WTC11 (cell line): Measurements from ENCODE around the gene ABCA3. TPM values are rescaled to one million over a fixed set of nuclear protein-coding genes. Genes with fewer than 3 reads are reported as not detected.
A peak's percentile ranks its signal among the peaks of the same experiment; 100 is the strongest.
"Not testable (repeated sequence)": the region's sequence is repeated elsewhere in the genome, so short reads cannot be mapped to it uniquely, and the experiment has no call there.

Experiments
- ATAC-seq: fragments of 200-7000 bp; cut with Tn5 transposase; 2 replicates; pipeline ENCODE4 v1.10.0; 2021; ENCODE audit warnings: mild to moderate bottlenecking, moderate library complexity
- CTCF ChIA-PET: fragments of 300-600 bp; sonication (Branson Sonifier 250); formaldehyde crosslinking; loops from one replicate; lab custom pipeline; 2021; ENCODE audit warnings: antibody characterized with exemption; lab: Charles Lee
- POLR2A ChIA-PET: fragments of 350-600 bp; sonication (Branson Sonifier 250); formaldehyde crosslinking; loops from one replicate; lab custom pipeline; 2021; ENCODE audit warnings: antibody characterized with exemption; lab: Charles Lee
- DNase-seq: peaks from one replicate; pipeline ENCODE4 v3.0.0; 2021; ENCODE audit warnings: low spot score
- H3K27ac Mint-ChIP-seq: 2 replicates; pipeline ENCODE4 v1.8.0; 2021; ENCODE audit warnings: mixed read lengths
- H3K27me3 Mint-ChIP-seq: 2 replicates; pipeline ENCODE4 v1.8.0; 2021; ENCODE audit warnings: low read depth, mild to moderate bottlenecking, moderate library complexity, mixed read lengths
- H3K36me3 Mint-ChIP-seq: 2 replicates; pipeline ENCODE4 v1.8.0; 2021; ENCODE audit warnings: mixed read lengths
- H3K4me1 Mint-ChIP-seq: 2 replicates; pipeline ENCODE4 v1.8.0; 2022; ENCODE audit warnings: mixed read lengths
- H3K4me3 Mint-ChIP-seq: 2 replicates; pipeline ENCODE4 v1.8.0; 2021; ENCODE audit warnings: mild to moderate bottlenecking, moderate library complexity, mixed read lengths
- H3K9me3 Mint-ChIP-seq: 2 replicates; pipeline ENCODE4 v1.8.0; 2021; ENCODE audit warnings: mixed read lengths
- ATF1 ChIP-seq: sonication (generic); formaldehyde crosslinking; IDR thresholded peaks from 2 replicates; pipeline ENCODE4 v1.8.1; 2023; ENCODE audit warnings: mild to moderate bottlenecking, moderate library complexity, missing genetic modification reagents
- ELF4 ChIP-seq: sonication (generic); formaldehyde crosslinking; IDR thresholded peaks from 2 replicates; pipeline ENCODE4 v1.8.1; 2022; ENCODE audit warnings: low read depth, mild to moderate bottlenecking, moderate library complexity, missing genetic modification reagents
- GABPB1 ChIP-seq: sonication (generic); formaldehyde crosslinking; IDR thresholded peaks from 2 replicates; pipeline ENCODE4 v1.8.1; 2023; ENCODE audit warnings: mild to moderate bottlenecking, missing genetic modification reagents
- GTF2I ChIP-seq: fragments of 250-450 bp; sonication (Bioruptor Pico); conservative IDR thresholded peaks from 2 replicates; pipeline ENCODE4 v1.4.0; 2021; ENCODE audit warnings: mild to moderate bottlenecking
- IRF2 ChIP-seq: sonication (generic); formaldehyde crosslinking; IDR thresholded peaks from 2 replicates; pipeline ENCODE4 v1.8.0; 2022; ENCODE audit warnings: low read depth, missing genetic modification reagents, borderline replicate concordance
- JAZF1 ChIP-seq: fragments of 250-450 bp; sonication (Bioruptor Pico); IDR thresholded peaks from 2 replicates; pipeline ENCODE4 v1.9.0; 2021; ENCODE audit warnings: moderate library complexity, mild to moderate bottlenecking, inconsistent platforms
- NFE2L1 ChIP-seq: sonication (generic); formaldehyde crosslinking; IDR thresholded peaks from 2 replicates; pipeline ENCODE4 v1.8.1; 2023; ENCODE audit warnings: missing genetic modification reagents
- NR2C2 ChIP-seq: sonication (generic); formaldehyde crosslinking; IDR thresholded peaks from 2 replicates; pipeline ENCODE4 v1.8.0; 2022; ENCODE audit warnings: mild to moderate bottlenecking, missing genetic modification reagents
- RELA ChIP-seq: sonication (generic); formaldehyde crosslinking; IDR thresholded peaks from 2 replicates; pipeline ENCODE4 v1.8.1; 2022; ENCODE audit warnings: missing genetic modification reagents, mild to moderate bottlenecking, borderline replicate concordance
- SMAD3 ChIP-seq: sonication (generic); formaldehyde crosslinking; IDR thresholded peaks from 2 replicates; pipeline ENCODE4 v1.8.0; 2022; ENCODE audit warnings: missing genetic modification reagents, mild to moderate bottlenecking, borderline replicate concordance
- TEAD1 ChIP-seq: sonication (generic); formaldehyde crosslinking; IDR thresholded peaks from 2 replicates; pipeline ENCODE4 v1.8.0; 2022; ENCODE audit warnings: mild to moderate bottlenecking, missing genetic modification reagents
- ZBTB21 ChIP-seq: sonication (generic); formaldehyde crosslinking; IDR thresholded peaks from 2 replicates; pipeline ENCODE4 v1.8.1; 2023; ENCODE audit warnings: mild to moderate bottlenecking, missing genetic modification reagents, borderline replicate concordance
- ZNF121 ChIP-seq: sonication (generic); formaldehyde crosslinking; IDR thresholded peaks from 2 replicates; pipeline ENCODE4 v1.8.0; 2023; ENCODE audit warnings: missing genetic modification reagents
- ZNF671 ChIP-seq: fragments of 250-450 bp; sonication (Bioruptor Pico); IDR thresholded peaks from 2 replicates; pipeline ENCODE4 v1.8.0; 2021; ENCODE audit warnings: mild to moderate bottlenecking
- total RNA-seq: library from RNA; stranded (reverse); gene quantifications from 3 replicates; pipeline ENCODE4 v1.2.3, GENCODE V29; 2021
- TF ChIP-seq, protein P1 (sequence below): sonication (generic); formaldehyde crosslinking; IDR thresholded peaks from 2 replicates; pipeline ENCODE4 v1.8.0; 2023; ENCODE audit warnings: missing genetic modification reagents, mild to moderate bottlenecking, borderline replicate concordance
- TF ChIP-seq, protein P2 (sequence below): fragments of 200-600 bp; IDR thresholded peaks from 2 replicates; pipeline ENCODE4 v1.8.0; 2022; ENCODE audit warnings: antibody characterized with exemption
- TF ChIP-seq, protein P3 (sequence below): sonication (generic); formaldehyde crosslinking; IDR thresholded peaks from 2 replicates; pipeline ENCODE4 v1.8.0; 2022; ENCODE audit warnings: mild to moderate bottlenecking, missing genetic modification reagents
- TF ChIP-seq, protein P4 (sequence below): sonication (generic); formaldehyde crosslinking; IDR thresholded peaks from 2 replicates; pipeline ENCODE4 v1.8.1; 2022; ENCODE audit warnings: low read depth, mild to moderate bottlenecking, moderate library complexity, missing genetic modification reagents, borderline replicate concordance
- TF ChIP-seq, protein P5 (sequence below): fragments of 250-450 bp; sonication (Bioruptor Pico); IDR thresholded peaks from 2 replicates; pipeline ENCODE4 v2.1.2; 2022; ENCODE audit warnings: mild to moderate bottlenecking, moderate library complexity

ABCA3 gene
- total RNA-seq, 1 experiment from 2014 or later = 12.1 TPM

DNA sequence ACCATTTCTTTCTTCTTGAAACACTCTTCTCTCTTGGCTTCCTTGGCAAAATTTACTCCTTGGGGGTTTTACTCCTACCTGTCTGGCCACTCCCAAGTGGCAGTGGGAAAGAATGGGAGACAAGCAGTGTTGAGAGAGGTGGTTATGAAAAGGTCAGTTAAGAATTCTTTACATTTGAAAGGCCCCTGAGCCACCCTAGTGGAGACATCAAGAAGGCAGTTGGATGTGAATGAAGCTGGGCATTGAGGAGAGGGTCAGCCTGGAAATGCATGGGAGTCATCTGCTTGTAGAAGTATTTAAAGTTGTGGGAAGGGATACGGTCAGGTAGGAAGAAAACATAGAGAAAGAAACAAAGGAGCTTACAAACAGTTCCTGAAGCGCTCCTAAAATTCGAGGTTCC is 46.5 kb upstream of the ABCA3 start:
- Mint-ChIP-seq H3K4me3 (peak overlapping the region; percentile 55), H3K27me3 (peaks cover 3% of the 10 kb centered on the region), H3K4me1 (peaks cover 30% of the 10 kb centered on the region), H3K27ac (peak overlapping the region; percentile 95), H3K36me3 (peaks cover 11% of the 10 kb centered on the region), H3K9me3 (peaks cover 16% of the 10 kb centered on the region)
- peak; percentile 98 for ATAC-seq
- peak; percentile 50 for DNase-seq
- TF ChIP-seq GABPB1 (CRISPR knock-in tag) = no peak
- TF ChIP-seq, protein P1, sequence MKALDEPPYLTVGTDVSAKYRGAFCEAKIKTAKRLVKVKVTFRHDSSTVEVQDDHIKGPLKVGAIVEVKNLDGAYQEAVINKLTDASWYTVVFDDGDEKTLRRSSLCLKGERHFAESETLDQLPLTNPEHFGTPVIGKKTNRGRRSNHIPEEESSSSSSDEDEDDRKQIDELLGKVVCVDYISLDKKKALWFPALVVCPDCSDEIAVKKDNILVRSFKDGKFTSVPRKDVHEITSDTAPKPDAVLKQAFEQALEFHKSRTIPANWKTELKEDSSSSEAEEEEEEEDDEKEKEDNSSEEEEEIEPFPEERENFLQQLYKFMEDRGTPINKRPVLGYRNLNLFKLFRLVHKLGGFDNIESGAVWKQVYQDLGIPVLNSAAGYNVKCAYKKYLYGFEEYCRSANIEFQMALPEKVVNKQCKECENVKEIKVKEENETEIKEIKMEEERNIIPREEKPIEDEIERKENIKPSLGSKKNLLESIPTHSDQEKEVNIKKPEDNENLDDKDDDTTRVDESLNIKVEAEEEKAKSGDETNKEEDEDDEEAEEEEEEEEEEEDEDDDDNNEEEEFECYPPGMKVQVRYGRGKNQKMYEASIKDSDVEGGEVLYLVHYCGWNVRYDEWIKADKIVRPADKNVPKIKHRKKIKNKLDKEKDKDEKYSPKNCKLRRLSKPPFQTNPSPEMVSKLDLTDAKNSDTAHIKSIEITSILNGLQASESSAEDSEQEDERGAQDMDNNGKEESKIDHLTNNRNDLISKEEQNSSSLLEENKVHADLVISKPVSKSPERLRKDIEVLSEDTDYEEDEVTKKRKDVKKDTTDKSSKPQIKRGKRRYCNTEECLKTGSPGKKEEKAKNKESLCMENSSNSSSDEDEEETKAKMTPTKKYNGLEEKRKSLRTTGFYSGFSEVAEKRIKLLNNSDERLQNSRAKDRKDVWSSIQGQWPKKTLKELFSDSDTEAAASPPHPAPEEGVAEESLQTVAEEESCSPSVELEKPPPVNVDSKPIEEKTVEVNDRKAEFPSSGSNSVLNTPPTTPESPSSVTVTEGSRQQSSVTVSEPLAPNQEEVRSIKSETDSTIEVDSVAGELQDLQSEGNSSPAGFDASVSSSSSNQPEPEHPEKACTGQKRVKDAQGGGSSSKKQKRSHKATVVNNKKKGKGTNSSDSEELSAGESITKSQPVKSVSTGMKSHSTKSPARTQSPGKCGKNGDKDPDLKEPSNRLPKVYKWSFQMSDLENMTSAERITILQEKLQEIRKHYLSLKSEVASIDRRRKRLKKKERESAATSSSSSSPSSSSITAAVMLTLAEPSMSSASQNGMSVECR = 0 out of 2 replicates have a peak, but pooled peaks have one; percentile 27
- no peak for TF ChIP-seq ZNF671
- no peak for TF ChIP-seq IRF2 (CRISPR knock-in tag)
- TF ChIP-seq, protein P2, sequence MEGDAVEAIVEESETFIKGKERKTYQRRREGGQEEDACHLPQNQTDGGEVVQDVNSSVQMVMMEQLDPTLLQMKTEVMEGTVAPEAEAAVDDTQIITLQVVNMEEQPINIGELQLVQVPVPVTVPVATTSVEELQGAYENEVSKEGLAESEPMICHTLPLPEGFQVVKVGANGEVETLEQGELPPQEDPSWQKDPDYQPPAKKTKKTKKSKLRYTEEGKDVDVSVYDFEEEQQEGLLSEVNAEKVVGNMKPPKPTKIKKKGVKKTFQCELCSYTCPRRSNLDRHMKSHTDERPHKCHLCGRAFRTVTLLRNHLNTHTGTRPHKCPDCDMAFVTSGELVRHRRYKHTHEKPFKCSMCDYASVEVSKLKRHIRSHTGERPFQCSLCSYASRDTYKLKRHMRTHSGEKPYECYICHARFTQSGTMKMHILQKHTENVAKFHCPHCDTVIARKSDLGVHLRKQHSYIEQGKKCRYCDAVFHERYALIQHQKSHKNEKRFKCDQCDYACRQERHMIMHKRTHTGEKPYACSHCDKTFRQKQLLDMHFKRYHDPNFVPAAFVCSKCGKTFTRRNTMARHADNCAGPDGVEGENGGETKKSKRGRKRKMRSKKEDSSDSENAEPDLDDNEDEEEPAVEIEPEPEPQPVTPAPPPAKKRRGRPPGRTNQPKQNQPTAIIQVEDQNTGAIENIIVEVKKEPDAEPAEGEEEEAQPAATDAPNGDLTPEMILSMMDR = peak; percentile 24; the same call in 1 of the 2 replicates
- TF ChIP-seq GTF2I (CRISPR knock-in tag) = no peak
- peak; percentile 28; the same call in 1 of the 2 replicates for TF ChIP-seq TEAD1 (CRISPR knock-in tag)
- no peak for TF ChIP-seq ZBTB21 (CRISPR knock-in tag)
- TF ChIP-seq, protein P3, sequence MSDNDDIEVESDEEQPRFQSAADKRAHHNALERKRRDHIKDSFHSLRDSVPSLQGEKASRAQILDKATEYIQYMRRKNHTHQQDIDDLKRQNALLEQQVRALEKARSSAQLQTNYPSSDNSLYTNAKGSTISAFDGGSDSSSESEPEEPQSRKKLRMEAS = 0 out of 2 replicates have a peak, but pooled peaks have one; percentile 28
- TF ChIP-seq ELF4 (CRISPR knock-in tag) = no peak
- ChIA-PET POLR2A (no interaction called here), CTCF (interaction anchor here (0.6 to 2.6 kb wide), 17 partner anchors 8 to 135 kb away, joined by 3 to 7 read pairs (median 4); partner anchors contain the start of genes ABCA3 and ECI1)

DNA sequence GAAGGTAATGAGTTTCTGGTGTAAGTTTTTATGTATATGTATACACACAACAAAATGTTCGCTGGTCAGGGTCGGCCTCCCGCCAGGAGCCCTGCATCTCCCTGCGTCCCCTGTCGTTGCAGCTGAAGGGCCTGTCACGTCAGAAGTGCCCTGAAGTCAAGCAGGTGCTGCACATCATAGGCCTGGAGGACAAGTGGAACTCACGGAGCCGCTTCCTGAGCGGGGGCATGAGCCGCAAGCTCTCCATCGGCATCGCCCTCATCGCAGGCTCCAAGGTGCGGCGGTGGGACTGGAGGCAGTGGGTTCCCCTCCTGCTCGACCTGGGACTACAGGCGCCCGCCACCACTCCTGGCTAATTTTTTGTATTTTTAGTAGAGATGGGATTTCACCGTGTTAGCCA is 45.5 kb upstream of the ABCA3 start:
- CTCF ChIA-PET = interaction anchor here (2.6 kb wide), 1 partner anchor 46 kb away, joined by 7 read pairs; the partner anchor contains the start of gene ABCA3
- H3K9me3 Mint-ChIP-seq = peaks cover 16% of the 10 kb centered on the region
- POLR2A ChIA-PET, H3K4me3 Mint-ChIP-seq, H3K27me3 Mint-ChIP-seq, ATAC-seq: not testable (repeated sequence)
- H3K4me1 Mint-ChIP-seq = peaks cover 30% of the 10 kb centered on the region
- DNase-seq = peak; percentile 21
- H3K27ac Mint-ChIP-seq = peak overlapping the region; percentile 66; the same call in 1 of the 2 replicates
- H3K36me3 Mint-ChIP-seq = peaks cover 11% of the 10 kb centered on the region

DNA sequence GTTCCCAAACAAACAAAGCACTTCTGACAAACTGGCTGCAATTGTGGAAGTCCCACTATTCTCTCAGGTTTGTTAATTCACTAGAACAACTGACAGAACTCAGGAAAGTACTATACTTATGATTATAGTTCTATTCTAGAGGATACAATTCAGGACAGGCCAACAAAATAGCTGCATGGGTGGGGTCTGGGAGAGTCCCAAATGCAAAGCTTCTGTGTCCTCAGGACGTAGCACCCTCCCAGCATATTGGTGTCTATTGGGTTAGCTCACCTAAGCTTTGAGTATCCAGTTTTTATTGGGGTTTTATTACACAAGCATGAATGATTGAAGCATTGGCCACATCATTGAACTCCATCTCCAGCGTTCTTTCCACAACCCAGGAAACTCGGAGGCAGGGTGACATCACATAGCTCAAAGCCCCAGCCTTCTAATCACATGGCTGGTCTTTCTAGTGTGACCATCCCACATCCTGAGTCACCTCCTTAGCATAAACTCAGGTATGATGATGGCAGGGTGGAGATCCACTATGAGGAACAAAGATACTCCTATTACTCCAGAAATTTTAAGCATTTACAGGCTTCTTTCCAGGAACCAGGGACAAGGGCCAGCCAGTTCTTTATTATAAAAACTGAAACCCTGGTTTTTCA is 44.8 kb upstream of the ABCA3 start:
- ChIA-PET POLR2A (no interaction called here), CTCF (interaction anchor here (0.8 to 2.6 kb wide), 2 partner anchors 45 to 116 kb away, joined by 5 to 7 read pairs; partner anchors contain the start of gene ABCA3)
- H3K4me3 Mint-ChIP-seq = no peak overlapping the region
- peaks cover 3% of the 10 kb centered on the region for H3K27me3 Mint-ChIP-seq
- H3K4me1 Mint-ChIP-seq = peaks cover 30% of the 10 kb centered on the region
- no peak overlapping the region; the same call in 1 of the 2 replicates for H3K27ac Mint-ChIP-seq
- H3K36me3 Mint-ChIP-seq = peaks cover 11% of the 10 kb centered on the region
- H3K9me3 Mint-ChIP-seq = peaks cover 16% of the 10 kb centered on the region
- DNase-seq = no peak
- ATAC-seq = no peak
- TF ChIP-seq JAZF1 (no peak), NR2C2 (CRISPR knock-in tag) (no peak), SMAD3 (no peak), RELA (CRISPR knock-in tag) (no peak), ELF4 (CRISPR knock-in tag) (no peak), NFE2L1 (CRISPR knock-in tag) (no peak), ATF1 (no peak), GABPB1 (CRISPR knock-in tag) (no peak), ZNF121 (CRISPR knock-in tag) (no peak)
- TF ChIP-seq, protein P4, sequence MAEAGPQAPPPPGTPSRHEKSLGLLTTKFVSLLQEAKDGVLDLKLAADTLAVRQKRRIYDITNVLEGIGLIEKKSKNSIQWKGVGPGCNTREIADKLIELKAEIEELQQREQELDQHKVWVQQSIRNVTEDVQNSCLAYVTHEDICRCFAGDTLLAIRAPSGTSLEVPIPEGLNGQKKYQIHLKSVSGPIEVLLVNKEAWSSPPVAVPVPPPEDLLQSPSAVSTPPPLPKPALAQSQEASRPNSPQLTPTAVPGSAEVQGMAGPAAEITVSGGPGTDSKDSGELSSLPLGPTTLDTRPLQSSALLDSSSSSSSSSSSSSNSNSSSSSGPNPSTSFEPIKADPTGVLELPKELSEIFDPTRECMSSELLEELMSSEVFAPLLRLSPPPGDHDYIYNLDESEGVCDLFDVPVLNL = no peak
- TF ChIP-seq, protein P2 = no peak
- TF ChIP-seq, protein P5, sequence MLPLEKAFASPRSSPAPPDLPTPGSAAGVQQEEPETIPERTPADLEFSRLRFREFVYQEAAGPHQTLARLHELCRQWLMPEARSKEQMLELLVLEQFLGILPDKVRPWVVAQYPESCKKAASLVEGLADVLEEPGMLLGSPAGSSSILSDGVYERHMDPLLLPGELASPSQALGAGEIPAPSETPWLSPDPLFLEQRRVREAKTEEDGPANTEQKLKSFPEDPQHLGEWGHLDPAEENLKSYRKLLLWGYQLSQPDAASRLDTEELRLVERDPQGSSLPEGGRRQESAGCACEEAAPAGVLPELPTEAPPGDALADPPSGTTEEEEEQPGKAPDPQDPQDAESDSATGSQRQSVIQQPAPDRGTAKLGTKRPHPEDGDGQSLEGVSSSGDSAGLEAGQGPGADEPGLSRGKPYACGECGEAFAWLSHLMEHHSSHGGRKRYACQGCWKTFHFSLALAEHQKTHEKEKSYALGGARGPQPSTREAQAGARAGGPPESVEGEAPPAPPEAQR = no peak
